K562 treated with DMSO at 1 percent for 12 hours (cell line): ENCODE results near the gene R3HDM4. TPM values are rescaled to one million over a fixed set of nuclear protein-coding genes. Genes with fewer than 3 reads are reported as not detected.

Experiments used
- total RNA-seq: library from RNA; unstranded; fragments of 300-600 nt; gene quantifications from 2 replicates; pipeline ENCODE4 v1.2.3, GENCODE V29; 2022; ENCODE audit not compliant: insufficient read depth

R3HDM4 gene
- 136 and 158 TPM in 2 replicates for total RNA-seq

DNA sequence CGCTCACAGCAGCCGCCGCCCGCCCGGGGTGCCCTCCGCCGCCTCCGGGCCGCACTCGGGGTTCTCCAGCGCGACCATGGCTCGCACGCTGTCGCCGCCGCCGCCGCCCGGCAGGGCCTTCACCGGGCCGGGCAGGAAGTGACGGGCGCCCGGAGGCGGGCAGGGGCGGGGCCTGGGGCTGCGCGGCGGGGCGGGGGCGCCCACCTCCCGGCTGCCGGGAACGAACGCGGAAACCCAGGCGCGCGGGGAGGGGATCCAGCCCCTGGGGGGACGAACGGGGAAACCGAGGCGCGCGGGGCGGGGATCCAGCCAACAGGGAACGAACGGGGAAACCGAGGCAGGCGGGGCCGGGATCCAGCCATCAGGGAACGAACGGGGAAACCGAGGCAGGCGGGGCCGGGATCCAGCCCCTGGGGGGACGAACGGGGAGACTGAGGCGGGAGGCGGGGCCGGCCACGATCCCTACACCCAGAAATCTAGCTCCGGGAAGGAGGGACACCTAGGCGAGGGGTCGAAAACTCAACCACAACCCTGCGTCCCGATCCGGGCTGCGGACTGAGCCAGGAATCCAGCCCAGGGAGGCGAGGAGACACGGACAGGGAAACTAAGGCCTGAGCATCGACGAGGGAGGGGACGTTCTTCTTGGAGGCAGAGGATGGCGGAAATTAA is at the start of gene R3HDM4:
TSS of gene R3HDM4 (minus strand) at position 140 of the 669 bp plus-strand sequence. CDS start at position 78, 62 bp downstream.

DNA sequence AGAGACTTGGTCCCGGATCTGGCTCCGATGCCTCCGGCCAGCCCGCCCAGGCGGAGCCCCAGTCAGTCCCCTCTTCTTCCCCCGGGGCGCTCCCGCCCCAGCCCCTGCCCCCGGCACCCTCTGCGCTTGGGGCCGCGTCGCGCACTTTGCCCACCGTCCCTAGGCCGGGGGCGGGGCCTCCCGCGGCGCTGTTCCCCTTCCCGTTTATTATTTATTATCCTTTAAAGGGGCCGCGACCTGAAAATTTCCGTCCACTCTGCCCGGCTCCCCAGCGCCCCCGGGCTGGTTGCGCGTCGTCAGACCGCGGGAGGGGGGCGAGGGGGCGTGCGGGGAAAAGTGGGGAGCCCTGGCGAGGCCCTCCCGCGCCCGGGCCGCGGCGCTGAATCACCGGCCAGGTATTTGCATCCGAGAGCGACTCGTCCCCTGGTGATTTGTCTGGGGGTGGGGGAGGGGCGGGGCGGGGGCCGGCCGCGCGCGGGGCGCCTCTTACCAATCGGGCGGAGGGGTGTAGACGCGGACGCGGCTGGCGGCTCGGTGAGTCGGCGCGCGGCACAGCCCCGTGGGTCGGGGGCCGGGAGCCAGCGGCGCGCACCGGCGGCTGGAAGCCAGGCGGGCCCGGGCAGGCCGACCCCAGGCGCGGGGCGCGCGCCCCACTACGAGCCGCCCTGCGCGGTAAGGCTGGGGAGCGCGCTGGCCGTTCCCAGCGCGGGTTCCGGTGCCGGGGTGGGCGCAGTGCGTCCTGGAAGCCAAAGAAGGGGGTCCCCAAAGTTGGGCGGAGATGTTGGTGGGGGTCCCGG is 12.7 kb upstream of the R3HDM4 start, which contains the start of gene ARID3A:
TSS of gene ARID3A (plus strand) at position 510 of the 797 bp plus-strand sequence. CDS start 3,494 bp downstream, outside the sequence.

DNA sequence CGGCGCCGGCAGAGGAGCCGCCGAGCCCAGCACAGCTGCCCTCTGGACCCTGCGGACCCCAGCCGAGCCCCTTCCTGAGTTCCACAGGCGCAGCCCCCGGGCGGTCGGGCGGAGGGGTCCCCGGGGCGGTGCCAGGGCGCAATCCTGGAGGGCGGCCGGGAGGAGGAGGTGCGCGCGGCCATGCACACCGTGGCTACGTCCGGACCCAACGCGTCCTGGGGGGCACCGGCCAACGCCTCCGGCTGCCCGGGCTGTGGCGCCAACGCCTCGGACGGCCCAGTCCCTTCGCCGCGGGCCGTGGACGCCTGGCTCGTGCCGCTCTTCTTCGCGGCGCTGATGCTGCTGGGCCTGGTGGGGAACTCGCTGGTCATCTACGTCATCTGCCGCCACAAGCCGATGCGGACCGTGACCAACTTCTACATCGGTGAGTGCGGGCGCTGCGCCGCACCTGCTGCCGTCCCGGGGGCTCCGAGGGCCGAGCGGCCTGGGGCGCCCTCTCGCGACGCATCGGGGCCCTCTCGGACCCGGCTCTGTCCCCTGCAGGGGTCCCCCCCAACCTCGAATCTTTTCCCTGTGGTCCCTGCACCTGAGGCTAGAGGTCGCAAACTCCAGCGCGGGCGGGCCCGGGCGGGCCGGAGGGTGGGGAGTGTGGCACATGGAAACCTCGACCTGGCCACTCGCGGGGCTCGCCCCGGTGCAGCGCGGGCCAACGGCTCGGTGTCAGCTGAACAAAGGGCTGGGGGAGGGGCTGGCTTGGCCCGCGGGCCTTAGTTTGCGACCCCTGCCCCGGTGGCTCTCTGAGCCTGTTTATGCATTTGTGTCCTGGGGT is 4.5 kb upstream of the R3HDM4 start, which contains the start of gene KISS1R:
TSS of gene KISS1R (plus strand) at position 11 of the 829 bp plus-strand sequence. CDS start at position 181, 170 bp downstream.

DNA sequence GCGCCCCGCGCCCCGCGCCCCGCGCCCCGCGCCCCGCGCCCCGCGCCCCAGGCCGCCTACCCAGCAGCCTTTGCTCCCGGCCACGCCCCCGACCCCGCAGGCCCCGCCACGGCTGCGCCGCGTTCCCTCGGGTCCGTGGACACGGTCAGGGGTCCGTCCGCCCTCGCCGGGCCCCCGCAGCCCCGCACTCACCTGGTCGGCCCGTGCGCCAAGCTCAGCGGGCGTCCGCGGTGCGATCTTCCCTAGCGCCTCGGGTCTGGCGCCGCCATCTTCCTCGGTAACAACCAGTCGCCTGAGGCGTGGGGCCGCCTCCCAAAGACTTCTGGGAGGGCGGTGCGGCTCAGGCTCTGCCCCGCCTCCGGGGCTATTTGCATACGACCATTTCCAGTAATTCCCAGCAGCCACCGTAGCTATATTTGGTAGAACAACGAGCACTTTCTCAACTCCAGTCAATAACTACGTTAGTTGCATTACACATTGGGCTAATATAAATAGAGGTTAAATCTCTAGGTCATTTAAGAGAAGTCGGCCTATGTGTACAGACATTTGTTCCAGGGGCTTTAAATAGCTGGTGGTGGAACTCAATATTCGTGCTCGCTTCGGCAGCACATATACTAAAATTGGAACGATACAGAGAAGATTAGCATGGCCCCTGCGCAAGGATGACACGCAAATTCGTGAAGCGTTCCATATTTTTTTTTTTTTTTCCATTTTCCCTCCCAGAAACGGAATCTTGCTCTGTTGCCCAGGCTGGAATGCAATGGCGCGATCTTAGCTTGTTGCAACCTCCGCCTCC is 19.9 kb downstream of the R3HDM4 start, which contains the start of the genes MED16 and RNU6-9:
TSS of gene MED16 (minus strand) at position 294 of the 796 bp plus-strand sequence. CDS start 2,056 bp downstream, outside the sequence.
TSS of gene RNU6-9 (plus strand) at position 591 of the 796 bp plus-strand sequence.

DNA sequence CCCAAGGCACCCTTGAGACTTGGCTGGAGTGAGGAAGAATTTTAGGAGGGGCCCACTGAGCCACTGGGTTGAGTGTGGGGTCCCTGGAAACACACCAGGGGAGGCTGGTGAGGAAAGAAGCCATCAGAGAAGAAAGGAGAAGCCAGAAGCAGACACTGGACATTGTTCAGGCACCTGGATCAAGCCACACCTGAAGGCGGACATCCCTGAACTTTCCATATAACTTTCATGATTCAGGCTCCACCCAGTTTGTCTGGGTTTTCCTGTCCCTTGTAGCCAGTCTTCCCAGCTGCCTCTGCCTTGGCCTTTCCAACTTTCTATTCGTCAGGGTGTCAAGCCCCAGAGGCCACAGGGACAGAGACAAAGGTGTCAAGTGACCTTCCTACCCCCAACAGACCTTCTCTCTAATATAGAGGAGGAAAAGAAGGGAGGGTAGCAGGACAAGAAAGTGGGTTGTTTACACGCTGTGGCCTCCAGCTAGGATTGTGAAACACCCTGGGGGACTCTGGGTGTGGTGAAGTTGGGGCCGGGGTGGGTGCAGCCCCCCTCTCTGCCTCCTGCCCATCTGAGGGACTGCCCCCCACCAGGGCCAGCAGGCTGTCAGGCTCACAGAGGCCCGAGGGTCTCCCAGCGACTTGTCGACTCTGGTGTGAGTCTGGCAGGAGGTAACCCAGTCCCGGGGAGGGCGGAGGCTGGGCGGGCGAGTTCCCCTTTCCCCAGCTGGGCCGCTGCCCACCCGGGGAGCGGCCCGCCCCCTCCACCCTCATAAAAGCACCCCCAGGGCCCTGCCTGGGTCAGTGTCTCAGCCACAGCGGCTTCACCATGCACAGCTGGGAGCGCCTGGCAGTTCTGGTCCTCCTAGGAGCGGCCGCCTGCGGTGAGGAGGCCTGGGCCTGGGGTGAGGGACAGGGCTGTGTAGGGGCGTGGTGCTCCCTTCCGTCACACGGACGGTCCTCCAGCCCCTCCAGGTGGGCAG is 53.9 kb downstream of the R3HDM4 start, which contains the start of gene CFD:
TSS of gene CFD (plus strand) at position 797 of the 976 bp plus-strand sequence. CDS start at position 823, 26 bp downstream.

DNA sequence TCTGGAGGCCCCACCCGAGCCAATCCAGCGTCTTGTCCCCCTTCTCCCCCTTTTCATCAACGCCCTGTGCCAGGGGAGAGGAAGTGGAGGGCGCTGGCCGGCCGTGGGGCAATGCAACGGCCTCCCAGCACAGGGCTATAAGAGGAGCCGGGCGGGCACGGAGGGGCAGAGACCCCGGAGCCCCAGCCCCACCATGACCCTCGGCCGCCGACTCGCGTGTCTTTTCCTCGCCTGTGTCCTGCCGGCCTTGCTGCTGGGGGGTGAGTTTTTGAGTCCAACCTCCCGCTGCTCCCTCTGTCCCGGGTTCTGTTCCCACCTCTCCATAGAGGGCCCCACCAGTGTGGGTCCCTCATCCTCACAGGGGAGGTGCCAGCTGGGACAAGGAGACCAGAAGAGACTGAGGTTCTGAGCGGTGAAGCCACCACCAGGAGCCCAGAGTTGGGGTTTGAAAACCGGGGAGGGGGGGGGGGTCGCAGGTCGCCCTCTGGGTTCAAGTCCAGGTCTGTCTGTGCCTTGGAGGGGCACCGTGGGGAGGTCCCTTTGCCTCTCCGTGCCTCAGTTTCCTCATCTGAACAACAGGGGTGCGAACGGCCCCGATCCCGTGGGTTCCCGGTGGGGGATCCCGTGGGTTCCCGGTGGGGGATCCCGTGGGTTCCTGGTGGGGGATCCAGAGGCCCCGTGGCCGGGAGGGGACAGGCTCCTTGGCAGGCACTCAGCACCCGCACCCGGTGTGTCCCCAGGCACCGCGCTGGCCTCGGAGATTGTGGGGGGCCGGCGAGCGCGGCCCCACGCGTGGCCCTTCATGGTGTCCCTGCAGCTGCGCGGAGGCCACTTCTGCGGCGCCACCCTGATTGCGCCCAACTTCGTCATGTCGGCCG is 60.6 kb downstream of the R3HDM4 start, which contains the start of gene ELANE:
TSS of gene ELANE (plus strand) at position 168 of the 878 bp plus-strand sequence. CDS start at position 194, 26 bp downstream.

Other genes starting within 250 kb of the R3HDM4 start
- 5.5 and 11.6 TPM in 2 replicates for gene FSTL3, start 236.8 kb downstream of the R3HDM4 start, total RNA-seq
- gene PRSS57, start 217.8 kb downstream of the R3HDM4 start, total RNA-seq = 26.1 and 36.0 TPM in 2 replicates
- gene PALM, start 204.3 kb downstream of the R3HDM4 start, total RNA-seq = 11.5 and 13.7 TPM in 2 replicates
- 0.38 TPM in 1 of 2 replicates, not detected in the other for gene MISP, start 162.1 kb downstream of the R3HDM4 start, total RNA-seq
- gene PTBP1, start 115.8 kb downstream of the R3HDM4 start, total RNA-seq = 169 and 333 TPM in 2 replicates
- 24.0 and 30.0 TPM in 2 replicates for gene PLPPR3, start 91.3 kb downstream of the R3HDM4 start, total RNA-seq
- 0.39 and 2.1 TPM in 2 replicates for gene AZU1, start 85.4 kb downstream of the R3HDM4 start, total RNA-seq
- not detected in 2 replicates for gene PRTN3, start 72.2 kb downstream of the R3HDM4 start, total RNA-seq
- not detected in 2 replicates for gene ELANE, start 60.9 kb downstream of the R3HDM4 start, total RNA-seq
- gene CFD, start 53.6 kb downstream of the R3HDM4 start, total RNA-seq = 28.7 and 52.0 TPM in 2 replicates
- 32.2 and 39.5 TPM in 2 replicates for gene MED16, start 20.0 kb downstream of the R3HDM4 start, total RNA-seq
- not detected in 2 replicates for gene RNU6-9, start 19.7 kb downstream of the R3HDM4 start, total RNA-seq
- gene KISS1R, start 4.1 kb upstream of the R3HDM4 start, total RNA-seq = 2.2 and 4.1 TPM in 2 replicates
- gene ARID3A, start 12.8 kb upstream of the R3HDM4 start, total RNA-seq = 36.2 and 75.8 TPM in 2 replicates
- gene WDR18, start 71.1 kb upstream of the R3HDM4 start, total RNA-seq = 49.7 and 59.6 TPM in 2 replicates
- gene GRIN3B, start 87.2 kb upstream of the R3HDM4 start, total RNA-seq = 0.59 TPM in 1 of 2 replicates, not detected in the other
- 149 and 231 TPM in 2 replicates for gene TMEM259, start 107.9 kb upstream of the R3HDM4 start, total RNA-seq
- not detected in 2 replicates for gene RNU6-2, start 108.3 kb upstream of the R3HDM4 start, total RNA-seq
- gene CNN2, start 113.4 kb upstream of the R3HDM4 start, total RNA-seq = 72.3 and 126 TPM in 2 replicates
- 33.8 and 70.2 TPM in 2 replicates for gene ABCA7, start 126.9 kb upstream of the R3HDM4 start, total RNA-seq
- gene ARHGAP45, start 153.9 kb upstream of the R3HDM4 start, total RNA-seq = 12.9 and 15.4 TPM in 2 replicates
- gene POLR2E, start 182.2 kb upstream of the R3HDM4 start, total RNA-seq = 194 and 270 TPM in 2 replicates
- 819 and 1,195 TPM in 2 replicates for gene GPX4, start 190.8 kb upstream of the R3HDM4 start, total RNA-seq